HCT116 (cell line): ENCODE results near the gene SLC25A30. TPM values are rescaled to one million over a fixed set of nuclear protein-coding genes. Genes with fewer than 3 reads are reported as not detected.

Source experiments
- ATAC-seq: fragments of 200-7000 bp; cut with Tn5 transposase; 2 replicates; pipeline ENCODE4 v1.9.1; 2020; ENCODE audit warnings: mild to moderate bottlenecking, moderate library complexity
- BruUV-seq: library from RNA; stranded (reverse); fragments of 400-500 nt; replicated peaks from 2 replicates; lab custom pipeline; 2021; lab: Mats Ljungman, UMichigan
- CTCF ChIA-PET: fragments of 300-600 bp; sonication (Branson Sonifier 250); formaldehyde crosslinking; loops from one replicate; lab custom pipeline; 2021; ENCODE audit warnings: antibody characterized with exemption; lab: Charles Lee
- POLR2A ChIA-PET: fragments of 300-600, 350-600 bp; sonication (Branson Sonifier 250); formaldehyde crosslinking; loops from one replicate; lab custom pipeline; 2021; ENCODE audit warnings: antibody characterized with exemption; lab: Charles Lee
- RAD21 ChIA-PET, 2 experiments: fragments of 300-600 bp; sonication (Branson Sonifier 250); formaldehyde crosslinking; loops; one replicate each; lab custom pipeline; 2023; ENCODE audit warnings: low total read pairs in 2 of 2; ENCODE audit not compliant: uncharacterized antibody in 2 of 2, unreplicated experiment in 2 of 2, low non-redundant PET in 1 of 2; lab: Charles Lee
- DNase-seq: peaks from one replicate; pipeline ENCODE4 v3.0.0-alpha.2; 2010; ENCODE audit warnings: low read depth, low spot score
- H2AFZ ChIP-seq: fragments of 200-600 bp; shearing (Covaris generic), sonication (generic); 2 replicates; pipeline ENCODE4 v1.6.1; 2017; ENCODE audit warnings: low read depth, mixed run types, mixed read lengths, antibody characterized with exemption, low read length; ENCODE audit not compliant: poor library complexity, severe bottlenecking
- H3K27ac ChIP-seq: 2 replicates; pipeline ENCODE4 v1.5.1; 2012; ENCODE audit warnings: low read depth, low read length
- H3K27me3 ChIP-seq: fragments of 200-600 bp; sonication (generic); 2 replicates; pipeline ENCODE4 v1.6.1; 2016; ENCODE audit warnings: mixed run types, low read length, mixed read lengths; ENCODE audit not compliant: insufficient read depth
- H3K36me3 ChIP-seq, 2 experiments: fragments of 200-500 bp in 1 of 2; fragments of 200-600 bp in 1 of 2; sonication (Bioruptor generic) in 1 of 2; sonication (generic) in 1 of 2; 2 replicates each; pipeline versions ENCODE4 v1.5.1 to v1.6.1; 2014 to 2016; ENCODE audit warnings: low read length in 2 of 2, inconsistent platforms in 1 of 2, mixed read lengths in 1 of 2, mixed run types in 1 of 2; ENCODE audit not compliant: insufficient read depth in 2 of 2, control insufficient read depth in 1 of 2
- H3K4me1 ChIP-seq, 2 experiments: fragments of 200-600 bp in 1 of 2; sonication (generic) in 1 of 2; 2 replicates each; pipeline versions ENCODE4 v1.5.1 to v1.6.1; 2012 to 2017; ENCODE audit warnings: low read length in 2 of 2, inconsistent platforms in 1 of 2, mild to moderate bottlenecking in 1 of 2, mixed read lengths in 1 of 2, mixed run types in 1 of 2, moderate library complexity in 1 of 2; ENCODE audit not compliant: insufficient read depth in 2 of 2, control insufficient read depth in 1 of 2
- H3K4me2 ChIP-seq: fragments of 200-600 bp; sonication (generic); 2 replicates; pipeline ENCODE4 v1.6.1; 2017; ENCODE audit warnings: mixed run types, low read length, mixed read lengths
- H3K4me3 ChIP-seq, 2 experiments: fragments of 200-600 bp in 1 of 2; sonication (generic) in 1 of 2; replicated peaks in 1 of 2; 2 replicates each; pipeline ENCODE4 v1.5.1; 2011 to 2016; ENCODE audit warnings: low read length in 2 of 2, control low read depth in 1 of 2, low read depth in 1 of 2, mild to moderate bottlenecking in 1 of 2, mixed read lengths in 1 of 2, mixed run types in 1 of 2
- H3K79me2 ChIP-seq: fragments of 200-600 bp; sonication (generic); 2 replicates; pipeline ENCODE4 v1.6.1; 2017; ENCODE audit warnings: mild to moderate bottlenecking, mixed run types, low read length, moderate library complexity, mixed read lengths; ENCODE audit not compliant: insufficient read depth
- H3K9ac ChIP-seq: fragments of 200-600 bp; sonication (generic); 2 replicates; pipeline ENCODE4 v1.6.1; 2016; ENCODE audit warnings: low read length, mixed read lengths
- H3K9me2 ChIP-seq: fragments of 200-600 bp; sonication (generic), shearing (Covaris generic); 2 replicates; pipeline ENCODE4 v1.6.1; 2017; ENCODE audit warnings: mixed run types, mild to moderate bottlenecking, moderate library complexity; ENCODE audit not compliant: insufficient read depth
- H3K9me3 ChIP-seq, 2 experiments: fragments of 200-500 bp in 1 of 2; fragments of 200-600 bp in 1 of 2; sonication (Bioruptor generic) in 1 of 2; sonication (generic) in 1 of 2; 2 replicates each; pipeline ENCODE4 v1.6.1; 2014 to 2017; ENCODE audit warnings: low read length in 2 of 2, mixed read lengths in 2 of 2, inconsistent platforms in 1 of 2, low read depth in 1 of 2, mild to moderate bottlenecking in 1 of 2, mixed run types in 1 of 2, moderate library complexity in 1 of 2; ENCODE audit not compliant: control insufficient read depth in 1 of 2, insufficient read depth in 1 of 2
- H4K20me1 ChIP-seq: fragments of 200-600 bp; sonication (generic), shearing (Covaris generic); 2 replicates; pipeline ENCODE4 v1.6.1; 2017; ENCODE audit warnings: mixed run types, mild to moderate bottlenecking, moderate library complexity; ENCODE audit not compliant: insufficient read depth
- ATF3 ChIP-seq: IDR thresholded peaks from 2 replicates; pipeline ENCODE4 v1.6.1; 2012
- CBX3 ChIP-seq: IDR thresholded peaks from 2 replicates; pipeline ENCODE4 v1.6.1; 2012; ENCODE audit warnings: low read depth
- CTCF ChIP-seq, 3 experiments: fragments of 200-600 bp in 1 of 3; sonication (generic) in 1 of 3; IDR thresholded peaks in 2 of 3; conservative IDR thresholded peaks in 1 of 3; 2 replicates each; pipeline ENCODE4 v1.5.1; 2012 to 2017; ENCODE audit warnings: low read depth in 2 of 3, low read length in 2 of 3, antibody characterized with exemption in 1 of 3, borderline replicate concordance in 1 of 3, control low read depth in 1 of 3, mild to moderate bottlenecking in 1 of 3, mixed read lengths in 1 of 3, mixed run types in 1 of 3, moderate library complexity in 1 of 3; ENCODE audit not compliant: insufficient read depth in 1 of 3
- EGR1 ChIP-seq: IDR thresholded peaks from 2 replicates; pipeline ENCODE4 v1.6.1; 2012; ENCODE audit warnings: low read depth
- ELF1 ChIP-seq: IDR thresholded peaks from 2 replicates; pipeline ENCODE4 v1.6.1; 2012; ENCODE audit warnings: low read depth, borderline replicate concordance
- EZH2 ChIP-seq: fragments of 200-600 bp; sonication (generic); IDR thresholded peaks from 2 replicates; pipeline ENCODE4 v1.6.1; 2017; ENCODE audit warnings: antibody characterized with exemption, mixed run types
- EZH2phosphoT487 ChIP-seq: fragments of 200-600 bp; IDR thresholded peaks from 2 replicates; pipeline ENCODE4 v1.6.1; 2018; ENCODE audit warnings: antibody characterized with exemption, borderline replicate concordance
- FOSL1 ChIP-seq: IDR thresholded peaks from 2 replicates; pipeline ENCODE4 v1.6.1; 2012; ENCODE audit warnings: low read depth
- JUND ChIP-seq: IDR thresholded peaks from 2 replicates; pipeline ENCODE4 v1.6.1; 2012
- MAX ChIP-seq: IDR thresholded peaks from 2 replicates; pipeline ENCODE4 v1.6.1; 2012
- POLR2A ChIP-seq: IDR thresholded peaks from 2 replicates; pipeline ENCODE4 v1.7.0; 2011; ENCODE audit warnings: borderline replicate concordance; ENCODE audit not compliant: insufficient read depth, insufficient read length; ENCODE audit errors: extremely low read depth
- REST ChIP-seq: IDR thresholded peaks from 2 replicates; pipeline ENCODE4 v1.6.1; 2012; ENCODE audit warnings: low read depth
- SIN3A ChIP-seq: IDR thresholded peaks from 2 replicates; pipeline ENCODE4 v1.6.1; 2012; ENCODE audit warnings: low read depth
- SP1 ChIP-seq: IDR thresholded peaks from 2 replicates; pipeline ENCODE4 v1.6.1; 2012; ENCODE audit warnings: low read depth
- SRF ChIP-seq: IDR thresholded peaks from 2 replicates; pipeline ENCODE4 v1.6.1; 2012; ENCODE audit warnings: low read depth
- TCF7L2 ChIP-seq: IDR thresholded peaks from 2 replicates; pipeline ENCODE4 v1.7.0; 2011; ENCODE audit warnings: borderline replicate concordance, inconsistent platforms; ENCODE audit not compliant: insufficient read depth, insufficient read length; ENCODE audit errors: extremely low read depth
- ZBTB33 ChIP-seq: IDR thresholded peaks from 2 replicates; pipeline ENCODE4 v1.6.1; 2011; ENCODE audit warnings: mild to moderate bottlenecking, low read length, moderate library complexity; ENCODE audit not compliant: insufficient replicate concordance; ENCODE audit errors: extremely low read depth
- ZNF274 ChIP-seq: fragments of 200-500 bp; sonication (Bioruptor generic); IDR thresholded peaks from 2 replicates; pipeline ENCODE4 v1.6.1; 2014; ENCODE audit warnings: mild to moderate bottlenecking, low read depth, low read length, inconsistent platforms
- intact Hi-C: fragments of 100-400 bp; cut with micrococcal nuclease; formaldehyde crosslinking; loops from 2 replicates; pipeline ENCODE4 v1.10.0; 2022
- total RNA-seq: library from RNA; stranded (reverse); gene quantifications from one replicate; pipeline ENCODE4 v1.2.1, GENCODE V29; 2021; ENCODE audit not compliant: unreplicated experiment

Gene SLC25A30
- total RNA-seq, 1 experiment from 2014 or later = 29.2 TPM

- Histone ChIP-seq H3K4me1 (no peaks in the 10 kb centered on the region), H3K79me2 (no peaks in the 10 kb centered on the region), H3K9me3 (no peaks in the 10 kb centered on the region), H3K4me2 (no peak overlapping the region), H3K36me3 (peaks cover 12 to 31% of the 10 kb centered on the region in 2 experiments), H3K27me3 (no peaks in the 10 kb centered on the region), H4K20me1 (no peaks in the 10 kb centered on the region), H3K4me3 (no peak overlapping the region), H3K27ac (no peak overlapping the region), H3K9ac (no peak overlapping the region), H3K9me2 (no peaks in the 10 kb centered on the region), H2AFZ (no peak overlapping the region)
- CTCF ChIA-PET = interaction anchor here (2.3 kb wide), 1 partner anchor 21 kb away, joined by 13 read pairs; no protein-coding TSS in a partner anchor
- RAD21 ChIA-PET = no interaction called here
- no TSS peak for BruUV-seq
- DNase-seq (no peak), ATAC-seq (no peak)
- TF ChIP-seq ATF3 (no peak), CTCF (IDR thresholded peaks at IDR 0.05 in 2 of 3, conservative IDR thresholded peaks at IDR 0.05 in 1 of 3; ENCODE audit: borderline replicate concordance in 1 of 3, insufficient read depth in 1 of 3, low read depth in 2 of 3, low read length in 2 of 3) (no peak), SIN3A (no peak), JUND (no peak), ZNF274 (no peak), TCF7L2 (no peak), SRF (no peak), MAX (no peak), REST (no peak), FOSL1 (no peak), EZH2 (no peak), POLR2A (no peak), ELF1 (no peak), EZH2phosphoT487 (no peak), CBX3 (no peak), ZBTB33 (no peak), SP1 (no peak), EGR1 (no peak)
- POLR2A ChIA-PET = interaction anchor here (0.5 kb wide), 1 partner anchor 920 kb away, joined by 3 read pairs; no protein-coding TSS in a partner anchor
- intact Hi-C loops = loop anchor here (10.0 kb wide), 1 partner anchor 348 kb away; no protein-coding TSS in a partner anchor
These were observed 25.4 kb downstream of the SLC25A30 start for GRCh38 chr13:45392811-45393210.
